Measurements from ENCODE around the gene GNB3.

The GNB3 gene

GRCh38 chr12:6840761-6841515, at the start of gene GNB3:
GNB3 (plus strand) TSS chr12:6840925; CDS start chr12:6841288, 363 bp downstream.
- no peak for DNase-seq (ENCODE audit: low read depth)

DNA sequence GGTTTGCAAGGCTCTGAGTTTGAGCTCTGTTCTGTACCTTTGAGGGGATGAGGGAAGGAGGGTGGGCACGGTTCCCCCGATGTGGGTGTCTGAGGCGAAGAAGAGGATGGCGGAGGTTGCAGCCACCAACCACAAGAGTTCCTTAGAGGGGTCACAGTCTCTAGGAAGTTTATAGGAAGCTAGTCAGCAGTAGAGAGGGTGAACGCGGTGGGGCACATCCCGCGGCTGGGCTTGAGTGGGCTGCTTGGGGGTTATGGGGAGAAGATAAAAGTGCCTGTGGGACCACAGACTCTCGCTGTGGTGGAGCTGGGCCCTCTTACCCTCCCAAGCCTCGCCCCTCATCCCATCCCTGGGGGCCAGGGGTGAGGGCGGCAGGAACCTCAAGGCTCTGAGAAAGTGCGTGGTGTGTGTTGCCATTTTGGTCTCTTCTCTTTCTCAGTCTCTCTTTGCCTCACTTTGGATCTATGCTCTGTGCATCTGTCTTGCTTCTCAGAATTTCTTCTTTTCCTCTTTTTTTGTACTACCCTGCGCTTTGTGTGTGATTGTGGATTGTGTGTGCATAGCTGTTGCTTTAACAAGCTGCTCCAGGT, 48.7 kb upstream of the GNB3 start:
- no peak for DNase-seq (ENCODE audit: low read depth)

DNA sequence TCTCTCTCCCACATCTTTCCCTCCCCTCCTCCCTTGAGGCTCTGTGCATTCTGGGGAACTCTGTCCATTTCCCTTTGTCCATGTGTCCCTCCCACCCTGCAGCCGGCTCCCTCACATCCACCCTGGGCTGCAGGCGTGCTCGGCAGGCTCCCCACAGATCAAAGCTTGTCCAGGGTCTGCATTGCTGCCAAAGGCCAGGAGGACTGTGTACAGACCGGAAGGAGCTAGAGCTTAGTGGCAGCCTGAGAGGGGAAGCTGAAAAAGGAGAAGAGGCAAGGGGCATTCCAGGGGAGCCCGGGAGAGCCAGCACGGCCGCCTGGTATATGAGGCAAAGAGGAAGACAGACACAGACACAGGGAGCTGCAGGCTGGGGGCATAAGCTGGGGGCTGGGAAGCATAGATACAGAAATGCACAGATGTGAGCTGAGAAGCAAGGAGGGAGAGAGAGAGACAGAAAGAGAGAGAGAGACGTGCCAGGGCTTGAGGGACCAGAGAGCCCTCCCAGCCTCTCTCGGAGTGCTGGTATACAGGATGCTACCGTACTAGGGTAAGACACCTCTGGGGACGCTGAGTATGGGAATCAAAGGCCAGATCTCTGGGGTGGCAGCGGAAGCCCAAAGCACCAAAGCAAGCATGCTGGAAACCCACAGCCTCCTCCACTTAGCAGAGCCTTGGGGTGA, 48.1 kb upstream of the GNB3 start:
- no peak for DNase-seq (ENCODE audit: low read depth)

GRCh38 chr12:6795088-6795487, 45.6 kb upstream of the GNB3 start:
- DNase-seq (ENCODE audit: low read depth) = no peak

DNA sequence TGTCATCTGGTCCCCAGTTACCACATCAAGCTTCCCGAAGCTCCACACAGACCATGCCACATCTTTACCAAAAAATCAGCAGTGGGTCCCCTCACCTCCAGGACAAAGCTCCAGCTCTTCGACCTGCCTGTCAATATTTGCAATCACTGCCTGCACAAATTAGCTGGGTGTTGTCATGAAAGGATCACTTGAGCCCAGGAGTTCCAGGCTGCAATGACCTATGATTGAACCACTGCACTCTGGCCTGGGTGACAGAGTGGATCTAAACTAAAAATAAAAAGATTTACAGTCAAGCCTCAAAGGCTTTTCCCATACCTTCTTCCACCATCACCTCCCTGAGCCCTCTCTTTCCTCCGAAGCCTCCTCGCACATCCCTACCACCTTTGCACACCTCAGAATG, 44.1 kb upstream of the GNB3 start:
- DNase-seq (ENCODE audit: low read depth) = no peak

- no peak for DNase-seq (ENCODE audit: low read depth)
Observed at GRCh38 chr12:6799147-6799546, 41.6 kb upstream of the GNB3 start.

- no peak for DNase-seq (ENCODE audit: low read depth)
Observed at GRCh38 chr12:6807170-6807569, 33.6 kb upstream of the GNB3 start.

DNA sequence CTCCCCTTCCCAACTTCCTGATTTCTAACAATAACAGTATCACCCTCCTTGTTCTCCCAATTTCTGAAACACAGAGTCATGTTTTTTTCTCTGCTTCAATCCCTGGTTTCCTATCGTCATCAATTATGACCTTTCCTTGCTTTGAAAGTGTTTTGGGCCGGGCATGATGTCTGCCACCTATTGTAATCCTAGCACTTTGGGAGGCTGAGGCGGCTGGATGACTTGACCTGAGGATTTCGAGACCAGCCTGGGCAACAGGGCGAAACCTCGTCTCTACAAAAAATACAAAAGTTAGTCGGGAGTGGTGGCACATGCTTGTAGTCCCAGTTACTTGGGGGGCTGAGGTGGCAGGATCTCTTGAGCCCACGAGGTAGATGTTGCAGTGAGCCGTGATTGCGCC, 31.7 kb upstream of the GNB3 start:
- DNase-seq (ENCODE audit: low read depth) = no peak

DNA sequence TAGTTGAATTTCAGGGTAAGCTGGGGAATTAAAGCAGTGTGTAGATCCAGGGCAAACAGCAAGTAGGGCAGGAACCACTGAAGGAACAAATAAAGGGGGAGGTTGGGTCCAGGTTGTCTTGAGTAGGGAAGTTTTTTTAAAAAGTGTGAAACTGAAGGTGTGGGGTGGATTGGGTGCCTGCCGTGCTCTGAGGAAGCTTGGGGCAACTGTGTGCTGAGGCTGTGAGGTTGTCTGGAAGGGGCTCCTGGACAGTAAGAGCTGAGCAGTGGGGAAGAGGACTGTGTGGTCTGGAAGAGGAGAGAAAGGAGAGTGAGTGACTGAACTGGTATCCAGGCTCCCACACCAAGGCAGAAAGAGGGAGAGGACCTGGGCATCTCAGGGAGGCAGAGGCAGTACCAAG, 30.0 kb upstream of the GNB3 start:
- DNase-seq (ENCODE audit: low read depth) = no peak

DNA sequence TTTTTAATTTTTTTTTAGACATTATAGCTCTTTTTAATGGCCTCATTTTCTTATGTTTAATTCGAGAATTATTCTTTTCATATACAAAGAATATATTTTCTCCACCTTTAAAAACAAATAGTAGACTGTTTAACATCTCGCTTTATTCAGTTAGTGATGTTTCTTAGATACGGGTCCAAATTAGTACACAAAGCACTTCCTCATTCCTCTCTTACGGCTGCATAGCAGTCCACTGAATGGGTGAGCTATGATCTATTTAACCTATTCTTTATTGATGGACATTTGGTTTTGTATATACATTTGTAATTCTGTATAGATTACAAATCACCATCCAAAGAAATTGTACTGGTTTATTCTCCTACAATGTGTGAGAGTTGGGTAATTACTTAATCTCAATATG, 27.4 kb upstream of the GNB3 start:
- DNase-seq (ENCODE audit: low read depth) = no peak

DNA sequence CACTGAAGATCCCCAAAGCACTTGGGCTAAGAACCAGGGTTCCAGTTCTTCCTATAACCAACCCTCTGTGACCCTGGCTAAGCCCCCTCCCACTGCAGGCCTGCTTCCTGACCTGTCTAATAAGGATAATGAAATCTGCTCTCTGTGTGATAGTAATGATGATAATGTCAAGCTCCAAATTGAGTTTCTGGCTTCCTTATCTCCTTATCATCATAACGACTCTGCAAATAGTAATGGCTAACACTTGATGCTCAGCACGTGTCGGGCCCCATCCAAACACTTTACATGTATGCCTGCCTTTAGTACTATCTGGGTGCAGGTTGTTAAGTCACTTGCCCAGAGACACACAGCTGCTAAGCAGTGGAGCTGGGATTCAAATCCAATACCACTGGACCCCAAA, 24.1 kb upstream of the GNB3 start:
- DNase-seq (ENCODE audit: low read depth) = no peak

GRCh38 chr12:6817098-6817497, 23.6 kb upstream of the GNB3 start:
- DNase-seq (ENCODE audit: low read depth) = no peak

- no peak for DNase-seq (ENCODE audit: low read depth)
Observed at GRCh38 chr12:6817662-6818157, 23.0 kb upstream of the GNB3 start.

GRCh38 chr12:6818222-6818621, 22.5 kb upstream of the GNB3 start:
- no peak for DNase-seq (ENCODE audit: low read depth)

DNA sequence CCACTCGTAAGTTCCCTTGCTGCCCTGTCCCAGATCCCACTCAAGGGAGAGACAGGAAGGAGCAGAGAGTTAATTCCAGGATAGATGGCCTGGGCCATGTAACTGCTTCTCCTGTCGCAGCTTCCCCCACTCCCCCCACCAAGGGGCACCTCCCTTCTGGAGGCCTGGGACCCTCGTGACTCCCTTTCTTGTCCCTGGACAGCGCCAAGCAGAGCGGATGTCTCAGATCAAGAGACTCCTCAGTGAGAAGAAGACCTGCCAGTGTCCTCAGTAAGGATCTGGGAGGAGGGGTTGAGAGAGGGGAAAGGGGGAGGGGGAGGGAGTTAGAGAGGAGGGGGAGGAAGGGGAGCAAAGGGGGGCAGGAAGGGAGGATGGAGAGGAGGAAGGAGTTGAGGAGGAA, 22.1 kb upstream of the GNB3 start:
- no peak for DNase-seq (ENCODE audit: low read depth)

- no peak for DNase-seq (ENCODE audit: low read depth)
Observed at GRCh38 chr12:6819106-6820030, 21.4 kb upstream of the GNB3 start.

GRCh38 chr12:6820166-6820565, 20.6 kb upstream of the GNB3 start:
- no peak for DNase-seq (ENCODE audit: low read depth)

DNA sequence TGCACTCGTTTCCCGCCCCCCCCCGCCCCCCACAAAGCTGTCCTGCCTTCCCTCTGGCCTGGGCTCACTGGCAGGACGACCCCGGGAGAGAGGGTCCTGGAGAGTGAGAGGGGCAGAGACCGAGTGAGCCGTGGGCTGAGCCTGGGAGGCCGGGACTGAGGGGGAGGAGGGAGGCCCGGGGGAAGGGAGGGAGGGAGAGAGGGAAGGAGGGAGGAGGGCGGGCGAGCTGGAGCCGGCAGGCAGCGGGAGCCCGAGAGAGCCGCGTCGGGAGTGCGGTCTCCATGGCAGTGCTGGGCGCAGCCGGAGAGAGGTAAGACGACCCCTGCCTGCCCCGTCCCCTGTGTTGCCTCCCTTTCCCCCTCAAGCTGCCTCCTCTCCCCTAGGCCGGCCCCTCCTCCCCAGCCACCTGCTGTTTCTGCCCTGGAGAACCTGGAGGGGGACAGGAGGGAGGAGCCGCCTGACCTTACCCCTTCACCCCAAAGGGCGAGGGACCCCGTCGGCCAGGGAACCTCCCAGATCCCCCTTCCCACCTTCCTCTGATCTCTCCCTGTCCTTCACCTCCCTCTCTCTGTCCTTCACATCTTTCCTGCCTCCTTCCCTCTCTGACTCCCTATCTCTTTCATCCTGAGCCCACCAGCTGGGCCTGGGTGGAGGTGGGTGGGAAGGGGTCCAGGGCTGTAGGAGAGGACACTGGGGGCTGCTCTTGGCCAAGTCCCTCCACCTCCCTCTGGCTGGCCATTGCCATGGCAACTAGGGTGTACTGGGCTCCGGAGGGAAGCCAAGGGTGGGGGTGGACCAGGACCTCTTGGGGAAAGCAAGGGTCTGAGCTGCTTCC, 18.9 kb upstream of the GNB3 start, which contains the start of gene GPR162:
Gene GPR162 (plus strand): TSS at position 231 of the 835 bp plus-strand sequence. CDS start 2,078 bp downstream, outside the sequence.
- DNase-seq (ENCODE audit: low read depth) = no peak

DNA sequence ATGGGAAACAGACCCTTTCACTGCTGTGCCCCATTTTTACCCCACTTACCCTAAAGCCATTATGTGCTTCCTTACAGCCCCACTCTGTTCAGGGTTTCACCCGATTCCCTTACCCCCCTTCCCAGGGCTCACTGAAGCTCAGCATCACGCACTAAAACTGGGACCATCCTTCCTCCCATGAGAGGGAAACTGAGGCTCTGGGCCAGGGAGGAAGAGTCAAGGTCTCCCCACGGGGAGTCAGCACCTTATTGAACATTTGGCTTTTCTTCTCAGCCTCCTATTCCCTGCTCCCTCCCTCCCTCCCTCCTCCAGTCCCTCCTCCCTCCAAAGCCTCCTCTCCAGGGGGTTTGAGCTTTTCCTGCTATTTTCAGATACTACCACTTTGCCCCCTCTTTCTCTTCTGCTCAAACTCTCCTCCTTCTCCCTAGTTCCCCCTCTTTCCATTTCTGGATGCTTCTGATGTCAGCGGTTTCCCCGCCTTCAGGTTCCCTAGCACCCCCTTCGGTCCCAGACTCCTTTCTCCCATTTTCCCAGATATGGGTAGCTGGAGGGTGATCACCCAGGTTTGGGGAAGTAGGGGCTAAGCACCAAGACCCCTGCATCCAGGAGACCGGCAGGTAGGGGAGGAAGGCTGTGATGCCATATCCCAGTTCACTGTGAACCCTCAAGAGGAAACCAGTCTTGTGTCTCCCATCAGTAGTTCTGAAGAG, 18.1 kb upstream of the GNB3 start:
- DNase-seq (ENCODE audit: low read depth) = no peak
